HG02870 (cell line): Measurements from ENCODE around the gene RNF175.

Experiments used
- ATAC-seq: cut with Tn5 transposase; IDR thresholded peaks from one replicate; pipeline ENCODE4 v1.9.1; 2021; ENCODE audit warnings: mild to moderate bottlenecking, moderate library complexity; ENCODE audit not compliant: unreplicated experiment

Gene RNF175

GRCh38 chr4:153750197-153750817, 9.5 kb downstream of the RNF175 start:
- peak; percentile 79 for ATAC-seq

- ATAC-seq: no peak
Measured at GRCh38 chr4:153748378-153748777, 11.4 kb downstream of the RNF175 start.

GRCh38 chr4:153747406-153747955, 12.3 kb downstream of the RNF175 start:
- ATAC-seq: no peak

- no peak for ATAC-seq
Measured at GRCh38 chr4:153745651-153746050, 14.2 kb downstream of the RNF175 start.

GRCh38 chr4:153741541-153741940, 18.3 kb downstream of the RNF175 start:
- no peak for ATAC-seq

- no peak for ATAC-seq
Measured at GRCh38 chr4:153735906-153736461, 23.8 kb downstream of the RNF175 start.

- no peak for ATAC-seq
Measured at GRCh38 chr4:153733751-153734448, 25.9 kb downstream of the RNF175 start.

- ATAC-seq: no peak
Measured at GRCh38 chr4:153731239-153731638, 28.6 kb downstream of the RNF175 start.

GRCh38 chr4:153729895-153730294, 29.9 kb downstream of the RNF175 start:
- no peak for ATAC-seq

GRCh38 chr4:153728660-153729059, 31.2 kb downstream of the RNF175 start:
- peak; percentile 41 for ATAC-seq

- ATAC-seq: no peak
Measured at GRCh38 chr4:153728151-153728550, 31.7 kb downstream of the RNF175 start.

GRCh38 chr4:153725831-153726154, 34.0 kb downstream of the RNF175 start:
- no peak for ATAC-seq

GRCh38 chr4:153725136-153725830, 34.5 kb downstream of the RNF175 start:
- ATAC-seq: no peak

GRCh38 chr4:153724606-153725005, 35.2 kb downstream of the RNF175 start:
- ATAC-seq: no peak

GRCh38 chr4:153722036-153722435, 37.8 kb downstream of the RNF175 start:
- no peak for ATAC-seq

GRCh38 chr4:153713866-153714646, 45.8 kb downstream of the RNF175 start:
- no peak for ATAC-seq

- no peak for ATAC-seq
Measured at GRCh38 chr4:153710681-153711080, 49.1 kb downstream of the RNF175 start.

GRCh38 chr4:153706519-153706918, 53.3 kb downstream of the RNF175 start:
- ATAC-seq: no peak

GRCh38 chr4:153705743-153706468, 53.9 kb downstream of the RNF175 start:
- ATAC-seq: no peak

- no peak for ATAC-seq
Measured at GRCh38 chr4:153704522-153704921, 55.3 kb downstream of the RNF175 start.
